D341Med (cell line): ENCODE data around the gene GOLGA8F.
"Not testable (repeated sequence)": the region's sequence is repeated elsewhere in the genome, so short reads cannot be mapped to it uniquely, and the experiment has no call there.

Experiments used
- DNase-seq: peaks from one replicate; pipeline ENCODE4 v3.0.0; 2012; ENCODE audit warnings: low spot score

The GOLGA8F gene

GRCh38 chr15:28378364-28378763, at the start of gene GOLGA8F:
GOLGA8F (plus strand) TSS chr15:28378664; CDS start chr15:28378762, 98 bp downstream.
- DNase-seq = not testable (repeated sequence)

GRCh38 chr15:28357984-28358383, 20.5 kb upstream of the GOLGA8F start, which contains the start of gene GOLGA6L24:
GOLGA6L24 (minus strand) TSS chr15:28358084; CDS start chr15:28358023, 61 bp downstream.
- DNase-seq = not testable (repeated sequence)

- not testable (repeated sequence) for DNase-seq
These were observed 13.0 kb upstream of the GOLGA8F start for GRCh38 chr15:28365502-28365901.

GRCh38 chr15:28380053-28380452, 1.6 kb downstream of the GOLGA8F start:
- DNase-seq = not testable (repeated sequence)

- DNase-seq = not testable (repeated sequence)
These were observed 17.6 kb downstream of the GOLGA8F start for GRCh38 chr15:28396022-28396421.

GRCh38 chr15:28402774-28403435, 24.4 kb downstream of the GOLGA8F start:
- not testable (repeated sequence) for DNase-seq

GRCh38 chr15:28420470-28420869, 42.0 kb downstream of the GOLGA8F start:
- DNase-seq = not testable (repeated sequence)

- DNase-seq = not testable (repeated sequence)
These were observed 57.1 kb downstream of the GOLGA8F start for GRCh38 chr15:28435594-28435993.
